HepG2 (cell line): Measurements from ENCODE around the gene TGFB2.

Experiments used
- ATF7-NPFF ChIP-seq: sonication (generic); formaldehyde crosslinking; IDR thresholded peaks from 2 replicates; pipeline ENCODE4 v1.8.1; 2023; ENCODE audit warnings: mild to moderate bottlenecking, low read depth, missing genetic modification reagents, moderate library complexity
- CTCF ChIP-seq: sonication (generic); formaldehyde crosslinking; IDR thresholded peaks from 2 replicates; pipeline ENCODE4 v1.5.0; 2020; ENCODE audit warnings: mild to moderate bottlenecking, missing genetic modification reagents, moderate library complexity
- FOSL2 ChIP-seq: sonication (generic); formaldehyde crosslinking; IDR thresholded peaks from 2 replicates; pipeline ENCODE4 v1.4.0; 2020; ENCODE audit warnings: missing genetic modification reagents
- KDM5A ChIP-seq: fragments of 200-600 bp; sonication (generic); IDR thresholded peaks from 2 replicates; pipeline ENCODE4 v1.7.0; 2018; ENCODE audit warnings: antibody characterized with exemption, mild to moderate bottlenecking, low read length, borderline replicate concordance
- NFKB2 ChIP-seq: sonication (generic); formaldehyde crosslinking; IDR thresholded peaks from 2 replicates; pipeline ENCODE4 v1.4.0; 2020; ENCODE audit warnings: missing genetic modification reagents, borderline replicate concordance
- SKI ChIP-seq: fragments of 450-650 bp; IDR thresholded peaks from one replicate; pipeline ENCODE4 v1.6.1; 2018; ENCODE audit warnings: mild to moderate bottlenecking; ENCODE audit not compliant: partially characterized antibody
- SMC3 ChIP-seq: IDR thresholded peaks from 2 replicates; pipeline ENCODE4 v1.6.1; 2011; ENCODE audit warnings: low read length, improper control_type of control experiment

- TF ChIP-seq ATF7-NPFF (CRISPR knock-in tag) (no peak), CTCF (CRISPR knock-in tag) (no peak), FOSL2 (no peak), NFKB2 (CRISPR knock-in tag) (no peak), SKI (no peak), SMC3 (no peak), KDM5A (no peak)
Measured at GRCh38 chr1:218430822-218431221, 85.7 kb downstream of the TGFB2 start.
